SK-N-SH treated with all-trans-retinoic acid at 6 μM for 48 hours (cell line): Measurements from ENCODE around the gene SCYGR1.

ENCODE experiments used
- ARNTL ChIP-seq: fragments of 450-650 bp; formaldehyde crosslinking; IDR thresholded peaks from 2 replicates; pipeline ENCODE4 v1.5.0; 2020; ENCODE audit warnings: low read depth, mild to moderate bottlenecking, moderate library complexity, borderline replicate concordance
- BACH2 ChIP-seq: fragments of 250-450 bp; sonication (Bioruptor Pico); IDR thresholded peaks from 2 replicates; pipeline ENCODE4 v1.9.0; 2021; ENCODE audit warnings: mild to moderate bottlenecking, borderline replicate concordance
- CREB5 ChIP-seq: fragments of 250-450 bp; sonication (Bioruptor Pico); IDR thresholded peaks from 2 replicates; pipeline ENCODE4 v1.5.1; 2020; ENCODE audit warnings: low read depth, mild to moderate bottlenecking, moderate library complexity
- GLIS3 ChIP-seq: fragments of 250-450 bp; sonication (Bioruptor Pico); IDR thresholded peaks from 2 replicates; pipeline ENCODE4 v1.5.0; 2020; ENCODE audit warnings: mild to moderate bottlenecking, moderate library complexity
- SNAI2 ChIP-seq: fragments of 250-450 bp; sonication (Bioruptor Pico); IDR thresholded peaks from 2 replicates; pipeline ENCODE4 v1.5.0; 2020; ENCODE audit warnings: mild to moderate bottlenecking, moderate library complexity
- TCF4 ChIP-seq: fragments of 250-450 bp; sonication (Bioruptor Pico); IDR thresholded peaks from 2 replicates; pipeline ENCODE4 v1.8.0; 2021; ENCODE audit warnings: mild to moderate bottlenecking, moderate library complexity, borderline replicate concordance
- TOX ChIP-seq: fragments of 250-450 bp; sonication (Bioruptor Pico); IDR thresholded peaks from 2 replicates; pipeline ENCODE4 v1.8.0; 2021; ENCODE audit warnings: mild to moderate bottlenecking, moderate library complexity, borderline replicate concordance
- ZC3H10 ChIP-seq: fragments of 250-450 bp; sonication (Bioruptor Pico); IDR thresholded peaks from 2 replicates; pipeline ENCODE4 v1.5.1; 2021; ENCODE audit warnings: mild to moderate bottlenecking, moderate library complexity
- ZNF70 ChIP-seq: fragments of 450-650 bp; formaldehyde crosslinking; IDR thresholded peaks from 2 replicates; pipeline ENCODE4 v1.5.0; 2020; ENCODE audit warnings: mild to moderate bottlenecking, moderate library complexity
- TF ChIP-seq, protein P1 (sequence below): fragments of 250-450 bp; sonication (Bioruptor Pico); IDR thresholded peaks from 2 replicates; pipeline ENCODE4 v1.8.0; 2020; ENCODE audit warnings: mild to moderate bottlenecking, moderate library complexity, borderline replicate concordance

DNA sequence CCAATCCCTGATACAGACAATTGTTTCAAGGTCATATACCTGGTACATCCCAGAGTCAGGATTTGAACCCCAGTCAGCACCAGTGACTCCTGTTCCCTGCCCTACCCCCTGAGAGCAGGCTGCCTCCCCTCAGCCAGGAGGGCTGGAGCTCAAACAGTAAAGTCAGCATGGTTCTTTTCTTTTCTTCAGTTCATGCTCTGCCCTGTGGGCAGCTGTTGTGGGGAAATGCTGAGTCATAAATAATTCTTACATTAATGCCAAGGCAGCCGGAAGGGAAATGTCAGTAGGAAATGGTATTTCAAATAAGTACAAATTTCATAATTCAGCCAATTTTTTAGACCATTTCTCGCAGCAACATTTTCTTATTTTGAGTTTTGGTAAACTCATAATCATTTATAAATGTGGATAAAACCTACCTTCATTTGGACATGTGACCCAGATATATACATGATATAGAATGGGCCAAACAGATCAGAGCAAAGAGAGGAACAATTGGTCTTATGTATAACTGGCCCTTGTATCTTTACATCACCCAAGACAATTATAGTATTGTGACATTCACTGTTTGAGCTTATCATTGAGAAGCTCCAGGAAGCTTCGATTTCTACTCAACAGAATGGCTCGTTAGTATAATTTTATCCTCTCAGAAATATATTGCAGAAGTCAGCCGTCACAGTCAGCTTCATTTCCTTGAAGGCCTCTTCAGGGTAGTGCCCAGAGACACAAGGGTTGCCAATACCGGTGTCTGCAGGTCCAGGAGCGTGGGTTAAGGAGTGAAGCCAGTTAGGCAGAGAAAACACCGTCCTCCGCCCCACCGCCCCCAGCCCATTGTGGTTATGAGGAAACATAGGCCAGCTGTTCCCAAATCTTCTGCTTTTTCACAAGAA lies 28.0 kb upstream of the SCYGR1 start:
- TF ChIP-seq TOX (CRISPR knock-in tag) (no peak), ZC3H10 (CRISPR knock-in tag) (no peak), SNAI2 (CRISPR knock-in tag) (no peak), TCF4 (no peak), ARNTL (no peak), GLIS3 (CRISPR knock-in tag) (no peak), ZNF70 (CRISPR knock-in tag) (no peak), CREB5 (no peak), BACH2 (no peak)
- TF ChIP-seq, protein P1, sequence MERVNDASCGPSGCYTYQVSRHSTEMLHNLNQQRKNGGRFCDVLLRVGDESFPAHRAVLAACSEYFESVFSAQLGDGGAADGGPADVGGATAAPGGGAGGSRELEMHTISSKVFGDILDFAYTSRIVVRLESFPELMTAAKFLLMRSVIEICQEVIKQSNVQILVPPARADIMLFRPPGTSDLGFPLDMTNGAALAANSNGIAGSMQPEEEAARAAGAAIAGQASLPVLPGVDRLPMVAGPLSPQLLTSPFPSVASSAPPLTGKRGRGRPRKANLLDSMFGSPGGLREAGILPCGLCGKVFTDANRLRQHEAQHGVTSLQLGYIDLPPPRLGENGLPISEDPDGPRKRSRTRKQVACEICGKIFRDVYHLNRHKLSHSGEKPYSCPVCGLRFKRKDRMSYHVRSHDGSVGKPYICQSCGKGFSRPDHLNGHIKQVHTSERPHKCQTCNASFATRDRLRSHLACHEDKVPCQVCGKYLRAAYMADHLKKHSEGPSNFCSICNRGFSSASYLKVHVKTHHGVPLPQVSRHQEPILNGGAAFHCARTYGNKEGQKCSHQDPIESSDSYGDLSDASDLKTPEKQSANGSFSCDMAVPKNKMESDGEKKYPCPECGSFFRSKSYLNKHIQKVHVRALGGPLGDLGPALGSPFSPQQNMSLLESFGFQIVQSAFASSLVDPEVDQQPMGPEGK (CRISPR knock-in tag) = no peak
